GM12892 (cell line): ENCODE measurements around the gene HEXA.
"Not testable (repeated sequence)": the region's sequence is repeated elsewhere in the genome, so short reads cannot be mapped to it uniquely, and the experiment has no call there.

Source experiments
- DNase-seq: peaks from one replicate; pipeline ENCODE4 v3.0.0; 2011; ENCODE audit not compliant: insufficient read length
- FAIRE-seq: peaks from 2 replicates; lab custom pipeline; 2011; peaks lifted over from hg19 to GRCh38; lab: Jason Lieb, UNC
- POLR2A ChIP-seq: IDR thresholded peaks from 2 replicates; pipeline ENCODE4 v1.6.1; 2011; ENCODE audit warnings: low read depth, low read length, control low read depth
- POLR2AphosphoS5 ChIP-seq: IDR thresholded peaks from 2 replicates; pipeline ENCODE4 v1.6.1; 2011; ENCODE audit warnings: low read depth, low read length, control low read depth
- TAF1 ChIP-seq: IDR thresholded peaks from 2 replicates; pipeline ENCODE4 v1.6.1; 2011; ENCODE audit warnings: low read depth, mild to moderate bottlenecking, control low read depth, low read length, borderline replicate concordance

The HEXA gene

GRCh38 chr15:72398648-72399047 lies 22.8 kb upstream of the HEXA start:
- TF ChIP-seq TAF1 (no peak), POLR2A (no peak), POLR2AphosphoS5 (no peak)
- DNase-seq = no peak
- FAIRE-seq = no peak

- no peak for FAIRE-seq
- DNase-seq = no peak
- TF ChIP-seq POLR2AphosphoS5 (no peak), TAF1 (no peak), POLR2A (no peak)
Observed at GRCh38 chr15:72397796-72398588, 22.2 kb upstream of the HEXA start, which contains the start of gene TMEM202. TMEM202 (plus strand) TSS chr15:72398305; CDS start chr15:72398327, 22 bp downstream.

- not testable (repeated sequence) for FAIRE-seq, DNase-seq
Observed at GRCh38 chr15:72396331-72396730, 20.5 kb upstream of the HEXA start.

GRCh38 chr15:72389231-72389630 lies 13.4 kb upstream of the HEXA start:
- FAIRE-seq (no peak), DNase-seq (no peak)
- no peak for TF ChIP-seq POLR2AphosphoS5
- no peak for TF ChIP-seq TAF1
- no peak for TF ChIP-seq POLR2A

- TF ChIP-seq TAF1 (no peak), POLR2AphosphoS5 (no peak), POLR2A (no peak)
- FAIRE-seq (no peak), DNase-seq (no peak)
Observed at GRCh38 chr15:72387741-72388140, 11.9 kb upstream of the HEXA start.

DNA sequence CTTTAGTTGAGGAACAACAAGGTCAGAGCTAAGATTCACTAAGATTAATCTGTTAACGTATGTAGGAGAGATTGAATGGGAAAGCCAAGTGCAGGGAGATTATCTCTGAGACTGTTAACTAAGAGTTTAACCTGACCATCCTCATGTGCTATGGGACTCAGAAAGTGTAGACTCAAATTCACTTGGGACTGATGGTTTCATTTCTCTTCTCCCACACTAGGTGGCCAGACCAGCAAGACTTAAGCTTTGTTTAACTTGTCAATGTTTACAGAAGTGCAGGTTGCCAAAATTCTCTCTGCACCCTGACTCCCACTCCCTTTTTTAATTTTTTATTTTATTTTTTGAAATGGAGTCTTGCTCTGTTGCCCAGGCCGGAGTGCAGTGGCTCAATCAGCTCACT lies 6.3 kb upstream of the HEXA start:
- DNase-seq = no peak
- no peak for FAIRE-seq
- no peak for TF ChIP-seq POLR2A
- TF ChIP-seq TAF1 = no peak
- no peak for TF ChIP-seq POLR2AphosphoS5

DNA sequence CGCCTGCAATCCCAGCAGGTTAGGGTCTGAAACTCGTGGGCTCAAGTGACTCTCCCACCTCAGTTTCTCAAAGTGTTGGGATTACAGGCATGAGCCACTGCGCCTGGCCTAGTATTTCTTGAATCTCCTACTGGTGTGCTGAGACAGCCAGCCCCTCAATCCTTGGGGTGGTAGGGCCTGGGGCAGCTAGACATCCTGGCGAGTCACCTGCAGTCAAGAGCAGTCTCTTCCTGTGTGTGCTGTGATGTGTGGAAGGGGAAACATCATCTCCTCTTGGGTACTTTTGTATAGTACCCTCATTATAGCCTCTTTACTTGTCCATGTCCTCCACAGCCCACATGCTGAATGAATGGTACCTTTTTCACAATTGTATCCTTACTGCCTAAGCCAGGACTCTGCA lies 4.9 kb upstream of the HEXA start:
- TF ChIP-seq POLR2A = no peak
- no peak for TF ChIP-seq TAF1
- TF ChIP-seq POLR2AphosphoS5 = no peak
- FAIRE-seq (no peak), DNase-seq (no peak)

DNA sequence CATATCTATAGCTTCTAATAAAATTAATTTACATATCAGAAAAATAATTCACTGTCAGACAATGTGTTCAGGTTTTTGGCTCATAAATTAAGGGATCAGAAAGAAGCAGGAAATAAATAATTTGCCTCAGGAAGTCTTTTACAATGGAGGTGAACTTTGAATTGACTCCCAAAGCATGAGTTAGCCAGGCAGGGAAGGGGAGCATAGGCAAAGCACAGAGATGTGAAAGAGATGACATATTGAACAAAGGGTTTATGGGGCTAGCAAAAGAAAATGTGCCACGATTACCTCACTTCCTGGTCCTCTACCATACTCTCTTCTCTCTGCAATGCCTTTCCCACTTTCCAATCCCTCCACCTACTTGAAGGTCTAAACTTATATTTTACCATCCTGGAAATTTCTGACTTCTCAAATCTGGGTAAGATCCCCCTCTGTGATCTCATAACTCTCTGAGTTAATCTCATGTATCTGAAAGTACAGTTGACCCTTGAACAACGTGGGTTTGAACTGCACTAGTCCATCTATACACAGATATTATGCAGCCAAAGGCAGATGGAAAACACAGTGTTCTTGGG lies 4.1 kb upstream of the HEXA start:
- no peak for TF ChIP-seq POLR2AphosphoS5
- TF ChIP-seq TAF1 = no peak
- no peak for TF ChIP-seq POLR2A

DNA sequence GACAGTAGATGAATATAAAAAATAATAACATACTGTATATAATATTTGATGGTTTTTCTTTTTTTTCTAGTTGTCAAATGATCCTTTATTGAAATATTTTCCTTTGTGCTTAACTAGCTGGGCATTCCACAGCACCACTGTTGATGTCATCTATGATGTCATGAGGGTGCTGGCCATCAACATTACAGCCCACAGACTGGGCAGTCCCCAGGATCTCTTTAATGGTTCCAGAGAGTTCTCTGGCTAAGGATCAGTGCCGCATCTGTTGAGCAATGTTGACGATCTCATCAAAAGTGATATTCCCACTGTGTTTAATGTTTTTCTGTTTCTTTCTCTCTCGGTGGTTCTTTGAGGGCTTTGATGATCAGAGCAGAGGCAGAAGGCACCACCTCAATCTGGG lies 3.3 kb upstream of the HEXA start:
- FAIRE-seq = not testable (repeated sequence)

More for the DNA sequence above, 4.1 kb upstream of the HEXA start:
- FAIRE-seq = no peak
- no peak for DNase-seq

DNA sequence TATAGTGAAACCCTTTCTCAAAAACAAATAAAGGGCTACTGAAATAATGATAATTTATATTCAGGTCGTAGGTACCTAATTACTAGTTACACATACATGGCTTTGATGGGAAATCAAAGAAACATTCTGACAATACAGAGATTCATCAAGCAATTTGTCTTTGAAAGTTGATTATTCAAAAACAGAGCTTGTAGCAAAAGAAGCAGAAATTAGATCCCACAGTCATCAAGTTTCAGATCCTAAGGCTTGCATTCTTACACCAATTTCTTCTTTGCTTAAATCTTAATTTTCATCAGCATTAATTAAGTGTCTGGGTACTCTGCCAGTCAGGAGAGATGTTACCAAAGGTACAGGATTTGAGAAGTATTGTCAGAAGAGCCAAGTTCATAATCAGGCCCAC lies 1.5 kb upstream of the HEXA start:
- DNase-seq (no peak), FAIRE-seq (no peak)
- TF ChIP-seq POLR2AphosphoS5 (no peak), TAF1 (no peak), POLR2A (no peak)

More for the DNA sequence above, 3.3 kb upstream of the HEXA start:
- not testable (repeated sequence) for DNase-seq

DNA sequence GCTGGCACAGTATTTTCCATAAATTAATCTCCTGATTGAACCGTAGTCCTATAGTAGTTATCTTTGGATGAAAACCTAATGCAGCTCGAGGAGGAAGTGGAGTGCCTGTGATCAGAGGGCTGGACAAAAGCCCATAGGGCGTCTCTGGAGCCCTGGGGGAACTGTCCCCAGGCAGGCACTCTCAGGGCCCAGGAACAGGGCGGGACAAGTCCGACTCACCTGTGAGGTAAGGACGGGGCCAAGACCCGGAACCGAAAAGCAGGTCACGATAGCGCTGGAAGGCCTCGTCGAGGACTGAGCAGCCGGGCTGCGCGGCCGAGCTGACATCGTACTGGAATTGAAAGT lies 341 bp downstream of the HEXA start:
- FAIRE-seq (no peak), DNase-seq (no peak)
- TF ChIP-seq TAF1 (no peak), POLR2AphosphoS5 (no peak), POLR2A (no peak)

DNA sequence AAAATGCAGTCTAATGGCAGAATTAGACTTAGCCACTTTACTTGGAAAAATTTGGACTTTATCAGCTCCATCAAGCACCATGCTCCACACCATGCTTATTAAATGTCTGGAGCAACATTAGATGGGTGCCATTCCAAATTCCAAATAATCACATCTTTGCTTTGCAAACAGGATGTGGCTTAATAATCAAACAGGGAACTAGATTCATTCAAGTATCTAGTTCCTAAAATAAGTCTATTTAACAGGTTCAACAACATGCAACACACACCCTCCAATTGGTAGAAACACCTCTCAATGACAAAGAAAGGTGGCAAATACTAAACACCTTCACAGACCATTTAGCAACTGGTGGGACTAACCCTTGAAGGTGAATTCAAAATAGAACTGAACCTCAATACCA lies 3.5 kb downstream of the HEXA start:
- FAIRE-seq = no peak
- DNase-seq = no peak

DNA sequence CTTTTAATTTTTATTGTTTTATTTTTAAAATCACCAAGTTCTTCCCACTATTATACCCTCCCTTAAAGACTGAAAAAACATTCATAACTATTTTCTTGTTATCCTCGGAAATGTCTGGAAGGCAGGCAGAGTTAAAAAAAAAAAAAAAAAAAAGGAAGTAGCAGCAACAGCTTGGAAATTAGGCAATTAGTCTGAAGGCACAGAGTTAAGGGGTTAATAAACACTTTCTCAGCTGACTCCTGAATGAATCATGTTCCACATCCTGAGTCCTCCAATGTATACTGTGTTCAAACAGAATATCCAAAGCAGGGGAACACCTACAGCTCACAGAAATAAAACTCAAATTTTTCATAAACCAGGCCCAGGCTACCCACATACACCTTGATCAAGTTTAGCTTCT lies 5.8 kb downstream of the HEXA start:
- TF ChIP-seq POLR2A (no peak), TAF1 (no peak), POLR2AphosphoS5 (no peak)
- FAIRE-seq (no peak), DNase-seq (no peak)

More for the DNA sequence above, 3.5 kb downstream of the HEXA start:
- no peak for TF ChIP-seq POLR2AphosphoS5
- no peak for TF ChIP-seq POLR2A
- no peak for TF ChIP-seq TAF1
